Stomach smooth muscle (tissue), 2 donors: Measurements from ENCODE around the gene UNC13A.

ENCODE experiments used
- H3K27ac ChIP-seq: one replicate; pipeline ENCODE4 v1.7.0; 2013; ENCODE audit warnings: mild to moderate bottlenecking, low read length, inconsistent platforms
- H3K27me3 ChIP-seq, 2 donors: one replicate each; pipeline ENCODE4 v1.7.0; 2013; ENCODE audit warnings: low read length in 2 of 2; ENCODE audit not compliant: insufficient read depth in 2 of 2, control insufficient read depth in 1 of 2
- H3K36me3 ChIP-seq, 2 donors: one replicate each; pipeline ENCODE4 v1.7.0; 2013; ENCODE audit warnings: low read length in 2 of 2; ENCODE audit not compliant: control insufficient read depth in 2 of 2, insufficient read depth in 2 of 2
- H3K4me1 ChIP-seq: one replicate; pipeline ENCODE4 v1.7.0; 2013; ENCODE audit warnings: low read length; ENCODE audit not compliant: control insufficient read depth, insufficient read depth
- H3K4me3 ChIP-seq, 2 donors: one replicate each; pipeline ENCODE4 v1.7.0; 2013; ENCODE audit warnings: low read length in 2 of 2
- H3K9ac ChIP-seq, 2 donors: one replicate each; pipeline ENCODE4 v1.7.0; 2013; ENCODE audit warnings: low read length in 2 of 2, mild to moderate bottlenecking in 1 of 2
- H3K9me3 ChIP-seq, 2 donors: one replicate each; pipeline ENCODE4 v1.7.0; 2013; ENCODE audit warnings: low read length in 2 of 2; ENCODE audit not compliant: control insufficient read depth in 2 of 2
- donor health status: healthy.
- donor health status: Pancreatic carcinoma.

UNC13A gene

DNA sequence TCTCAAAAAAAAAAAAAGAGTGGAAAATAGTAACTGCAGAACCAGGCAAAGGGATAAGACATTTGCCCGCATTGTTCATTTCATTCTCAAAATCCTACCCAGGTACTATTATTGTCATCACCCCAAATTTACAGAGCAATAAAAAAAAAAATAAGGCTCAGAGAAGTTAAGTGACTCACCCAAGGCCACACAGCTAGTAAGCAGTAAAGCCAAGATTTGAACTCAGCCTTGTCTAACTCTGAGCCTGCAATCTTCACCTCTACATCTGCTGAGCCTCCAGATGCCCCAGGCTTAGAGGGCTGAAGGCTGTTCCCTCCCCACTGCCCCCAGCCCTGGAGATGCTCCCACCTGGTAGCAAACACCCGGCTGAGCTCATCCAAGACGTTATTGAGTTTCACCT, 61.0 kb downstream of the UNC13A start:
- Histone ChIP-seq H3K9ac (no peak overlapping the region), H3K36me3 (no peaks in the 10 kb centered on the region), H3K4me3 (no peak overlapping the region), H3K9me3 (peaks cover 1 to 3% of the 10 kb centered on the region in 2 donors), H3K27ac (no peak overlapping the region), H3K27me3 (peaks cover 0 to 4% of the 10 kb centered on the region in 2 donors), H3K4me1 (no peaks in the 10 kb centered on the region)

GRCh38 chr19:17626456-17627015, 61.6 kb downstream of the UNC13A start:
- Histone ChIP-seq H3K27ac (no peak overlapping the region), H3K9me3 (peaks cover 3 to 7% of the 10 kb centered on the region in 2 donors), H3K27me3 (peaks cover 0 to 4% of the 10 kb centered on the region in 2 donors), H3K36me3 (no peaks in the 10 kb centered on the region), H3K9ac (no peak overlapping the region), H3K4me3 (no peak overlapping the region), H3K4me1 (no peaks in the 10 kb centered on the region)

DNA sequence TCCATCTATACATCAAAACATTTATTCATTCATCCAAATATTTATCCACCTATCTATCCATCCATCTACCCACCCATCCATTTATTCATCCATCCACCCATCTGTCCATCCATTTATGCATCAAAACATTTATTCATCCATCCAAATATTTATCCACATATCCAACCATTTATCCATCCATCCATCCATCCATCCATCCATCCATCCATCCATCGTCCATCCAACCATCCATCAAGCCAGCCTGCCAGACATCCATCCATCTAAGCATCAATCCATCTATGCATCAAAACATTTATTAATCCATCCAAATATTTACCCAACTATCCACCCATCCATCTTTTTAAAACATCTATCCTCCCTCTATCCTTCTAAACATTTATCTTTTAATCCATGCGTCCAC, 62.2 kb downstream of the UNC13A start:
- Histone ChIP-seq H3K4me3 (no peak overlapping the region), H3K9me3 (peaks cover 6 to 13% of the 10 kb centered on the region in 2 donors), H3K36me3 (no peaks in the 10 kb centered on the region), H3K27me3 (peaks cover 0 to 4% of the 10 kb centered on the region in 2 donors), H3K27ac (no peak overlapping the region), H3K4me1 (no peaks in the 10 kb centered on the region), H3K9ac (no peak overlapping the region)

- Histone ChIP-seq H3K9me3 (peaks cover 6 to 15% of the 10 kb centered on the region in 2 donors), H3K4me3 (no peak overlapping the region), H3K4me1 (no peaks in the 10 kb centered on the region), H3K27ac (no peak overlapping the region), H3K36me3 (no peaks in the 10 kb centered on the region), H3K27me3 (peaks cover 0 to 4% of the 10 kb centered on the region in 2 donors), H3K9ac (no peak overlapping the region)
Measured at GRCh38 chr19:17625043-17625442, 63.1 kb downstream of the UNC13A start.

GRCh38 chr19:17624314-17624991, 63.7 kb downstream of the UNC13A start:
- H3K4me3 ChIP-seq = no peak overlapping the region
- no peak overlapping the region for H3K9ac ChIP-seq
- H3K9me3 ChIP-seq = peaks cover 6 to 15% of the 10 kb centered on the region in 2 donors
- no peaks in the 10 kb centered on the region for H3K4me1 ChIP-seq
- no peak overlapping the region for H3K27ac ChIP-seq
- H3K27me3 ChIP-seq = peaks cover 0 to 4% of the 10 kb centered on the region in 2 donors
- no peaks in the 10 kb centered on the region for H3K36me3 ChIP-seq

DNA sequence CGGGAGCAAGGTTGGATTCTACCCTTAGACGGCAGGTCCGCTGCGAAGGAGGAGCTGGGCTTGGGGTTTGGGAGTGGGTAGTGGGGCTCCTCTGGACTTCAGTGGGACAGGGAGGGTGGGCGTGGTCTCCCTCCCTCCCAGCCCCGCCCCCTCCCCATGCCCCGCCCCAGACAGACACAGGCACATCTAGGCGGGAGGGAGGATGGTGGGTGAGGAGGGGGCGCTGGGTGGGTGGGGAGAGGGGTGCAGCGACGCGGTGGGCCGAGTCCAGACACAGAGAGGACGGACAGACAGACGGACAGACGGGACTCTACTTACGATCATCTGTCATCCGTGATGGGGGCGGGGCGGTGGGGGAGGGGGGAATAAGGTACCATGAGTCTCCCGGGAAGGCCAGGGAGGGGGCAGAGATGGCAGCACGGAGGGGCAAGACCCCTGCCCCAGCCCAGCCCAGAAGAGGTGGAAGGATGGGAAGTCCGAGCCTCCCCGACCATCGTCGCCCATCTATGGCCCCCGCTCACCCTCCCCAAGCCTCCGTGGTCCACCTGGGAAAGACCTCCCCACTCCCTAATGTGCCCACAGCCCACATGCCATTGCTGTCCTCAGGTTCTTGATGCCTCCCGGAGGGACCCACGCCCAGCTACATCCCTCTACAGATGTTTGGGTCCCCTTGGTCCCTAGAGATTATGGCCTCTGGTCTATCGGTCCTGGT, 64.8 kb downstream of the UNC13A start:
- H3K36me3 ChIP-seq = no peaks in the 10 kb centered on the region
- H3K4me3 ChIP-seq = no peak overlapping the region
- H3K9ac ChIP-seq = no peak overlapping the region
- peaks cover 0 to 4% of the 10 kb centered on the region in 2 donors for H3K27me3 ChIP-seq
- no peaks in the 10 kb centered on the region for H3K4me1 ChIP-seq
- no peak overlapping the region for H3K27ac ChIP-seq
- peaks cover 6 to 15% of the 10 kb centered on the region in 2 donors for H3K9me3 ChIP-seq

DNA sequence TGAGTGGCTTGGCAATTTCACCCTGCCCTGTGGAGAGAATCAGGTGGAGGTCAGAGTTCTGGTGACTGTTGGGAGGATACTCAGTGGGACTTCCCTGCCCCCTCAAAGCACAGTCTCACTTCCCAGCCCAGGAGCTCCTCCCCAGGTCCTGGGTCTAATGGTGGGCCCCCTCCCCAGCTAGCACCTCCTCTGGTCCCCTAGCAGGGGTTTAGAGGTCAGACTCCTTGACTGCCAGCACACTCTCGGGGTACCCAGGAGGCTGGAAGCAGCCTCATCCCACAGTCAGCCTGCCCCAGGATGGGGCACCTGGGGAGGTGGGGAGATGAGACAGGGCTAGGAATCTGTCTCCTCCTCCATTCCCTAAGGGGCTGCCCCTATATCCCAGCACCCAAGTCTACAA, 67.5 kb downstream of the UNC13A start:
- Histone ChIP-seq H3K9ac (no peak overlapping the region), H3K36me3 (no peaks in the 10 kb centered on the region), H3K9me3 (peaks cover 6 to 15% of the 10 kb centered on the region in 2 donors), H3K4me3 (no peak overlapping the region), H3K27me3 (peaks cover 18 to 22% of the 10 kb centered on the region in 2 donors), H3K27ac (no peak overlapping the region), H3K4me1 (peaks cover 4% of the 10 kb centered on the region)

DNA sequence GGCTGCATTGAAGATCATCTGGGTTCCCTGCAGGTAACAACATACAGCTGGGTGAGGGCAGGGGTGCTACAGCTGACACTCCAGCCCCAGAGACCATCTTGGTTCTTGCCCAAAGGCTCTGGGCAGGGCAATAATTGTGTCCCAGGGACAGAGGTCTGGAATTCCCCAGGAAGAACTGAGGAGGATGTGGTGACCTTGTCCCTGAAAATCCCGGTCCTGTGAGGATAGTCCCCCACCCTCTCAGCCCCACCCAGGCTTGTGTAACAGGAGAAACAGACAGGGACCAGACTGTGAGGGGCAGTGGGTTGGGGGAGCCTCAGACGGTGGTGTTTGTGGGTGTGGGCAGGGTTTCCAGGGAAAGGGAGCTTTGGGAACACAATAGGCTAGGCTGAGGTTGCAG, 69.2 kb downstream of the UNC13A start:
- peaks cover 18 to 24% of the 10 kb centered on the region in 2 donors for H3K27me3 ChIP-seq
- H3K36me3 ChIP-seq = no peaks in the 10 kb centered on the region
- peaks cover 4% of the 10 kb centered on the region for H3K4me1 ChIP-seq
- H3K9me3 ChIP-seq = peaks cover 6 to 15% of the 10 kb centered on the region in 2 donors
- no peak overlapping the region for H3K9ac ChIP-seq
- no peak overlapping the region for H3K4me3 ChIP-seq
- H3K27ac ChIP-seq = no peak overlapping the region

- H3K4me1 ChIP-seq = peaks cover 4% of the 10 kb centered on the region
- peaks cover 6 to 15% of the 10 kb centered on the region in 2 donors for H3K9me3 ChIP-seq
- no peaks in the 10 kb centered on the region for H3K36me3 ChIP-seq
- H3K27me3 ChIP-seq = peaks cover 18 to 24% of the 10 kb centered on the region in 2 donors
- no peak overlapping the region for H3K4me3 ChIP-seq
- no peak overlapping the region for H3K27ac ChIP-seq
- no peak overlapping the region for H3K9ac ChIP-seq
Measured at GRCh38 chr19:17618281-17618903, 69.8 kb downstream of the UNC13A start.

GRCh38 chr19:17617807-17618192, 70.4 kb downstream of the UNC13A start:
- Histone ChIP-seq H3K9ac (no peak overlapping the region), H3K27me3 (peaks cover 17 to 24% of the 10 kb centered on the region in 2 donors), H3K36me3 (no peaks in the 10 kb centered on the region), H3K27ac (no peak overlapping the region), H3K9me3 (peaks cover 6 to 15% of the 10 kb centered on the region in 2 donors), H3K4me1 (peaks cover 4% of the 10 kb centered on the region), H3K4me3 (no peak overlapping the region)
